ENCODE results near the gene TFB2M.
"Not testable (repeated sequence)": the region's sequence is repeated elsewhere in the genome, so short reads cannot be mapped to it uniquely, and the experiment has no call there.

TFB2M gene

GRCh38 chr1:246569248-246570238 is 3.5 kb upstream of the TFB2M start:
- H3K36me3 ChIP-seq (ENCODE audit: control insufficient read depth, insufficient read depth, low read length) = no peaks in the 10 kb centered on the region
- no peaks in the 10 kb centered on the region for H3K27me3 ChIP-seq (ENCODE audit: control insufficient read depth, insufficient read depth, low read length)
- no peaks in the 10 kb centered on the region for H3K4me1 ChIP-seq (ENCODE audit: control insufficient read depth, insufficient read depth, low read length)
- H3K9me3 ChIP-seq (ENCODE audit: control insufficient read depth, insufficient read depth, low read length) = no peaks in the 10 kb centered on the region
- no peak overlapping the region for H3K9ac ChIP-seq (ENCODE audit: low read depth, low read length)
- no peak overlapping the region for H3K27ac ChIP-seq (ENCODE audit: low read depth, low read length)
- no peak overlapping the region for H3K4me3 ChIP-seq (ENCODE audit: low read depth, low read length)

- Histone ChIP-seq H3K9me3 (ENCODE audit: control insufficient read depth, insufficient read depth, low read length) (no peaks in the 10 kb centered on the region), H3K4me1 (ENCODE audit: control insufficient read depth, insufficient read depth, low read length) (no peaks in the 10 kb centered on the region), H3K9ac (ENCODE audit: low read depth, low read length) (peak overlapping the region; percentile 58; the same call in 1 of the 2 replicates), H3K27ac (ENCODE audit: low read depth, low read length) (no peak overlapping the region), H3K27me3 (ENCODE audit: control insufficient read depth, insufficient read depth, low read length) (no peaks in the 10 kb centered on the region), H3K36me3 (ENCODE audit: control insufficient read depth, insufficient read depth, low read length) (peaks cover 15% of the 10 kb centered on the region), H3K4me3 (ENCODE audit: low read depth, low read length) (peak overlapping the region; percentile 96)
Observed at GRCh38 chr1:246567646-246568235, 1.7 kb upstream of the TFB2M start.

- Histone ChIP-seq H3K4me1 (ENCODE audit: control insufficient read depth, insufficient read depth, low read length) (no peaks in the 10 kb centered on the region), H3K9ac (ENCODE audit: low read depth, low read length) (peak overlapping the region; percentile 58), H3K9me3 (ENCODE audit: control insufficient read depth, insufficient read depth, low read length) (no peaks in the 10 kb centered on the region)
Observed at GRCh38 chr1:246566813-246567645, 968 bp upstream of the TFB2M start.

GRCh38 chr1:246565751-246566127 is 322 bp downstream of the TFB2M start:
- Histone ChIP-seq H3K9ac (ENCODE audit: low read depth, low read length) (peak overlapping the region; percentile 89), H3K27me3 (ENCODE audit: control insufficient read depth, insufficient read depth, low read length) (no peaks in the 10 kb centered on the region), H3K27ac (ENCODE audit: low read depth, low read length) (peak overlapping the region; percentile 91), H3K4me1 (ENCODE audit: control insufficient read depth, insufficient read depth, low read length) (no peaks in the 10 kb centered on the region), H3K9me3 (ENCODE audit: control insufficient read depth, insufficient read depth, low read length) (no peaks in the 10 kb centered on the region), H3K36me3 (ENCODE audit: control insufficient read depth, insufficient read depth, low read length) (peaks cover 18% of the 10 kb centered on the region), H3K4me3 (ENCODE audit: low read depth, low read length) (peak overlapping the region; percentile 96)

More at GRCh38 chr1:246566813-246567645, 968 bp upstream of the TFB2M start:
- Histone ChIP-seq H3K4me3 (ENCODE audit: low read depth, low read length) (peak overlapping the region; percentile 96), H3K27me3 (ENCODE audit: control insufficient read depth, insufficient read depth, low read length) (no peaks in the 10 kb centered on the region), H3K27ac (ENCODE audit: low read depth, low read length) (peak overlapping the region; percentile 91), H3K36me3 (ENCODE audit: control insufficient read depth, insufficient read depth, low read length) (peaks cover 18% of the 10 kb centered on the region)

- peak overlapping the region; percentile 96 for H3K4me3 ChIP-seq (ENCODE audit: low read depth, low read length)
- no peaks in the 10 kb centered on the region for H3K9me3 ChIP-seq (ENCODE audit: control insufficient read depth, insufficient read depth, low read length)
- no peaks in the 10 kb centered on the region for H3K4me1 ChIP-seq (ENCODE audit: control insufficient read depth, insufficient read depth, low read length)
- peak overlapping the region; percentile 89 for H3K9ac ChIP-seq (ENCODE audit: low read depth, low read length)
- peak overlapping the region; percentile 91 for H3K27ac ChIP-seq (ENCODE audit: low read depth, low read length)
- H3K36me3 ChIP-seq (ENCODE audit: control insufficient read depth, insufficient read depth, low read length) = peaks cover 25% of the 10 kb centered on the region
- no peaks in the 10 kb centered on the region for H3K27me3 ChIP-seq (ENCODE audit: control insufficient read depth, insufficient read depth, low read length)
Observed at GRCh38 chr1:246564839-246565750, 966 bp downstream of the TFB2M start.

- not testable (repeated sequence) for H3K4me3 ChIP-seq (ENCODE audit: low read depth, low read length); H3K27me3 ChIP-seq (ENCODE audit: control insufficient read depth, insufficient read depth, low read length); H3K27ac ChIP-seq (ENCODE audit: low read depth, low read length); H3K4me1 ChIP-seq (ENCODE audit: control insufficient read depth, insufficient read depth, low read length); H3K9me3 ChIP-seq (ENCODE audit: control insufficient read depth, insufficient read depth, low read length); H3K9ac ChIP-seq (ENCODE audit: low read depth, low read length)
- peaks cover 57% of the 10 kb centered on the region for H3K36me3 ChIP-seq (ENCODE audit: control insufficient read depth, insufficient read depth, low read length)
Observed at GRCh38 chr1:246560833-246561232, 5.2 kb downstream of the TFB2M start.

- no peaks in the 10 kb centered on the region for H3K9me3 ChIP-seq (ENCODE audit: control insufficient read depth, insufficient read depth, low read length)
- peaks cover 69% of the 10 kb centered on the region for H3K36me3 ChIP-seq (ENCODE audit: control insufficient read depth, insufficient read depth, low read length)
Observed at GRCh38 chr1:246559310-246559709, 6.8 kb downstream of the TFB2M start.

GRCh38 chr1:246558041-246558440 is 8.0 kb downstream of the TFB2M start:
- H3K9me3 ChIP-seq (ENCODE audit: control insufficient read depth, insufficient read depth, low read length) = no peaks in the 10 kb centered on the region
- H3K27ac ChIP-seq (ENCODE audit: low read depth, low read length) = no peak overlapping the region
- H3K4me3 ChIP-seq (ENCODE audit: low read depth, low read length) = no peak overlapping the region
- no peaks in the 10 kb centered on the region for H3K27me3 ChIP-seq (ENCODE audit: control insufficient read depth, insufficient read depth, low read length)
- peaks cover 71% of the 10 kb centered on the region for H3K36me3 ChIP-seq (ENCODE audit: control insufficient read depth, insufficient read depth, low read length)
- no peak overlapping the region for H3K9ac ChIP-seq (ENCODE audit: low read depth, low read length)
- no peaks in the 10 kb centered on the region for H3K4me1 ChIP-seq (ENCODE audit: control insufficient read depth, insufficient read depth, low read length)

More at GRCh38 chr1:246559310-246559709, 6.8 kb downstream of the TFB2M start:
- H3K4me1 ChIP-seq (ENCODE audit: control insufficient read depth, insufficient read depth, low read length) = no peaks in the 10 kb centered on the region
- no peak overlapping the region for H3K9ac ChIP-seq (ENCODE audit: low read depth, low read length)
- no peaks in the 10 kb centered on the region for H3K27me3 ChIP-seq (ENCODE audit: control insufficient read depth, insufficient read depth, low read length)
- no peak overlapping the region for H3K27ac ChIP-seq (ENCODE audit: low read depth, low read length)
- no peak overlapping the region for H3K4me3 ChIP-seq (ENCODE audit: low read depth, low read length)

GRCh38 chr1:246554201-246554600 is 11.9 kb downstream of the TFB2M start:
- H3K27me3 ChIP-seq (ENCODE audit: control insufficient read depth, insufficient read depth, low read length) = no peaks in the 10 kb centered on the region
- no peak overlapping the region for H3K27ac ChIP-seq (ENCODE audit: low read depth, low read length)
- H3K9ac ChIP-seq (ENCODE audit: low read depth, low read length) = no peak overlapping the region
- H3K4me1 ChIP-seq (ENCODE audit: control insufficient read depth, insufficient read depth, low read length) = no peaks in the 10 kb centered on the region
- H3K9me3 ChIP-seq (ENCODE audit: control insufficient read depth, insufficient read depth, low read length) = no peaks in the 10 kb centered on the region
- peaks cover 79% of the 10 kb centered on the region for H3K36me3 ChIP-seq (ENCODE audit: control insufficient read depth, insufficient read depth, low read length)
- no peak overlapping the region for H3K4me3 ChIP-seq (ENCODE audit: low read depth, low read length)

GRCh38 chr1:246552110-246552509 is 14.0 kb downstream of the TFB2M start:
- no peak overlapping the region for H3K27ac ChIP-seq (ENCODE audit: low read depth, low read length)
- peaks cover 90% of the 10 kb centered on the region for H3K36me3 ChIP-seq (ENCODE audit: control insufficient read depth, insufficient read depth, low read length)
- no peaks in the 10 kb centered on the region for H3K9me3 ChIP-seq (ENCODE audit: control insufficient read depth, insufficient read depth, low read length)
- no peaks in the 10 kb centered on the region for H3K4me1 ChIP-seq (ENCODE audit: control insufficient read depth, insufficient read depth, low read length)
- H3K9ac ChIP-seq (ENCODE audit: low read depth, low read length) = no peak overlapping the region
- H3K27me3 ChIP-seq (ENCODE audit: control insufficient read depth, insufficient read depth, low read length) = no peaks in the 10 kb centered on the region
- H3K4me3 ChIP-seq (ENCODE audit: low read depth, low read length) = no peak overlapping the region
